Adipocyte (in vitro differentiated cells): Measurements from ENCODE around the gene CAMK1D.

Experiments
- DNase-seq: peaks from one replicate; pipeline ENCODE4 v3.0.0-alpha.2; 2015; ENCODE audit warnings: low read depth
- H3K27me3 ChIP-seq: replicated peaks from 2 replicates; pipeline ENCODE4 v1.7.0; 2013; ENCODE audit warnings: mild to moderate bottlenecking, low read length, moderate library complexity; ENCODE audit not compliant: control insufficient read depth, insufficient read depth
- H3K36me3 ChIP-seq: 2 replicates; pipeline ENCODE4 v1.7.0; 2013; ENCODE audit warnings: low read length, mild to moderate bottlenecking, moderate library complexity; ENCODE audit not compliant: control insufficient read depth, insufficient read depth, severe bottlenecking
- H3K4me1 ChIP-seq: 2 replicates; pipeline ENCODE4 v1.7.0; 2013; ENCODE audit warnings: mild to moderate bottlenecking, low read length, moderate library complexity; ENCODE audit not compliant: control insufficient read depth, insufficient read depth
- H3K4me3 ChIP-seq: 2 replicates; pipeline ENCODE4 v1.7.0; 2013; ENCODE audit warnings: mild to moderate bottlenecking, low read length, moderate library complexity
- H3K9ac ChIP-seq: 2 replicates; pipeline ENCODE4 v1.7.0; 2013; ENCODE audit warnings: mild to moderate bottlenecking, low read length, moderate library complexity
- H3K9me3 ChIP-seq: 2 replicates; pipeline ENCODE4 v1.7.0; 2013; ENCODE audit warnings: mild to moderate bottlenecking, low read length, moderate library complexity; ENCODE audit not compliant: control insufficient read depth

CAMK1D gene

GRCh38 chr10:12777840-12778585 lies 428.7 kb downstream of the CAMK1D start:
- Histone ChIP-seq H3K9ac (no peak overlapping the region), H3K36me3 (no peaks in the 10 kb centered on the region), H3K9me3 (no peaks in the 10 kb centered on the region), H3K4me3 (no peak overlapping the region), H3K4me1 (peaks cover 4% of the 10 kb centered on the region), H3K27me3 (peaks cover 4% of the 10 kb centered on the region)
- DNase-seq = no peak

GRCh38 chr10:12780634-12781601 lies 431.6 kb downstream of the CAMK1D start:
- Histone ChIP-seq H3K4me3 (no peak overlapping the region), H3K36me3 (no peaks in the 10 kb centered on the region), H3K4me1 (peaks cover 4% of the 10 kb centered on the region), H3K9ac (no peak overlapping the region), H3K27me3 (peaks cover 4% of the 10 kb centered on the region), H3K9me3 (no peaks in the 10 kb centered on the region)
- no peak for DNase-seq

GRCh38 chr10:12781976-12782375 lies 432.6 kb downstream of the CAMK1D start:
- Histone ChIP-seq H3K4me1 (peaks cover 4% of the 10 kb centered on the region), H3K36me3 (no peaks in the 10 kb centered on the region), H3K27me3 (no peaks in the 10 kb centered on the region), H3K9ac (no peak overlapping the region), H3K4me3 (no peak overlapping the region), H3K9me3 (no peaks in the 10 kb centered on the region)
- no peak for DNase-seq

GRCh38 chr10:12782537-12782936 lies 433.2 kb downstream of the CAMK1D start:
- Histone ChIP-seq H3K4me1 (peaks cover 4% of the 10 kb centered on the region), H3K9ac (no peak overlapping the region), H3K27me3 (no peaks in the 10 kb centered on the region), H3K9me3 (no peaks in the 10 kb centered on the region), H3K4me3 (no peak overlapping the region), H3K36me3 (no peaks in the 10 kb centered on the region)
- DNase-seq = peak; percentile 51

GRCh38 chr10:12783293-12783692 lies 433.9 kb downstream of the CAMK1D start:
- Histone ChIP-seq H3K36me3 (no peaks in the 10 kb centered on the region), H3K27me3 (no peaks in the 10 kb centered on the region), H3K9me3 (no peaks in the 10 kb centered on the region), H3K9ac (no peak overlapping the region), H3K4me3 (no peak overlapping the region), H3K4me1 (peaks cover 4% of the 10 kb centered on the region)
- DNase-seq = no peak

GRCh38 chr10:12784646-12785045 lies 435.3 kb downstream of the CAMK1D start:
- Histone ChIP-seq H3K36me3 (no peaks in the 10 kb centered on the region), H3K4me1 (peaks cover 4% of the 10 kb centered on the region), H3K27me3 (no peaks in the 10 kb centered on the region), H3K9ac (no peak overlapping the region), H3K9me3 (no peaks in the 10 kb centered on the region), H3K4me3 (no peak overlapping the region)
- DNase-seq = no peak

GRCh38 chr10:12785415-12785831 lies 436.1 kb downstream of the CAMK1D start:
- no peak for DNase-seq
- no peak overlapping the region for H3K4me3 ChIP-seq
- H3K36me3 ChIP-seq = no peaks in the 10 kb centered on the region
- no peaks in the 10 kb centered on the region for H3K9me3 ChIP-seq
- H3K27me3 ChIP-seq = no peaks in the 10 kb centered on the region
- peaks cover 4% of the 10 kb centered on the region for H3K4me1 ChIP-seq
- no peak overlapping the region for H3K9ac ChIP-seq

- no peak overlapping the region for H3K9ac ChIP-seq
- no peaks in the 10 kb centered on the region for H3K36me3 ChIP-seq
- no peak overlapping the region for H3K4me3 ChIP-seq
Measured at GRCh38 chr10:12787297-12787696, 437.9 kb downstream of the CAMK1D start.

GRCh38 chr10:12788277-12788676 lies 438.9 kb downstream of the CAMK1D start:
- peaks cover 11% of the 10 kb centered on the region for H3K9me3 ChIP-seq
- no peak overlapping the region for H3K4me3 ChIP-seq
- H3K36me3 ChIP-seq = no peaks in the 10 kb centered on the region
- DNase-seq = no peak
- H3K27me3 ChIP-seq = no peaks in the 10 kb centered on the region
- H3K9ac ChIP-seq = no peak overlapping the region
- no peaks in the 10 kb centered on the region for H3K4me1 ChIP-seq

More at GRCh38 chr10:12787297-12787696, 437.9 kb downstream of the CAMK1D start:
- DNase-seq = no peak
- H3K9me3 ChIP-seq = peaks cover 11% of the 10 kb centered on the region
- H3K27me3 ChIP-seq = no peaks in the 10 kb centered on the region
- no peaks in the 10 kb centered on the region for H3K4me1 ChIP-seq

- no peaks in the 10 kb centered on the region for H3K27me3 ChIP-seq
- H3K4me1 ChIP-seq = peaks cover 1% of the 10 kb centered on the region
- no peak overlapping the region for H3K4me3 ChIP-seq
- peaks cover 11% of the 10 kb centered on the region for H3K9me3 ChIP-seq
- H3K36me3 ChIP-seq = no peaks in the 10 kb centered on the region
- DNase-seq = no peak
- H3K9ac ChIP-seq = no peak overlapping the region
Measured at GRCh38 chr10:12790270-12790669, 440.9 kb downstream of the CAMK1D start.

GRCh38 chr10:12791728-12792127 lies 442.4 kb downstream of the CAMK1D start:
- H3K36me3 ChIP-seq = no peaks in the 10 kb centered on the region
- no peak overlapping the region for H3K4me3 ChIP-seq
- no peaks in the 10 kb centered on the region for H3K27me3 ChIP-seq
- DNase-seq = no peak
- H3K9me3 ChIP-seq = peaks cover 11% of the 10 kb centered on the region
- peaks cover 9% of the 10 kb centered on the region for H3K4me1 ChIP-seq
- no peak overlapping the region for H3K9ac ChIP-seq
